Hippocampal formation (tissue), 2 donors: ENCODE data around the gene CEMIP2.
A peak's percentile ranks its signal among the peaks of the same experiment; 100 is the strongest.
"Not testable (repeated sequence)": the region's sequence is repeated elsewhere in the genome, so short reads cannot be mapped to it uniquely, and the experiment has no call there.

Experiments used
- DNase-seq, 2 donors: peaks; one replicate each; lab custom pipeline; 2025; lab: John Stamatoyannopoulos, UW

The CEMIP2 gene

DNA sequence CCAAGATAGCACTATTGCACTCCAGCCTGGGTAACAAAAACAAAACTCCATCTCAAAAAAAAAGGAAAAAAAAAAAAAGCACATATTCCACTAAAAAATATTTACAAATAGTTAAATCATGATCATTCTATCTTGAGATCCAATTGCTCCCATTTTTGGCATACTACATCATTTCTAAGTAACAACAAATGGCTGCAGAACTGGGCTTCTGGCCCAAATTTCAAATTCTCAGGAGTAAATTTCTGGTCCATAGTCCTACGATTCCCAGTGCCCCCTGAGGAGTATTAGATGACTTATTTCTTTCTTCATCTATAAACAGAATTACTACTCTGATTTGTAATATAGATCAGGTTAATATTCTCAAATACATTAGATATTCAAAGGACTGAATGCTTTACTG lies 62.1 kb downstream of the CEMIP2 start:
- DNase-seq, result no peak

DNA sequence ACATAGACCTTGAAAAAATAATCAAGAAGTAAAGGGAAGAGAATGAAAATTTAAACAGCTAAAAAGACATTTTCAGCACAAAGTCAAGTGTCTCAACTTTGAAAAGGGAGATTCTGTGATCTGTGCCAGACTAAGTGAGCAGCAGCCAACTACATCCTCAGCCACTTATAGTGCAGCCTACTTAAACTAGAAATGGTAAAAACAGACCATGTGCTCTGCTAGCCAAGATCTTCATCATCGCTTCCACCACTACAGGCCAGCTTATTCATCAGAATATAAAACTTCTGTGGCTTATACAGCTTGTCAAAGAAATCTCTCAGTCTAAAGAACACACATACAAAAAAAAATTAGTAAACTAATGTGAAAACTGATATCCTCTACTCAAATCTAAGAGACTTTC lies 63.5 kb downstream of the CEMIP2 start:
- DNase-seq, result no peak

DNA sequence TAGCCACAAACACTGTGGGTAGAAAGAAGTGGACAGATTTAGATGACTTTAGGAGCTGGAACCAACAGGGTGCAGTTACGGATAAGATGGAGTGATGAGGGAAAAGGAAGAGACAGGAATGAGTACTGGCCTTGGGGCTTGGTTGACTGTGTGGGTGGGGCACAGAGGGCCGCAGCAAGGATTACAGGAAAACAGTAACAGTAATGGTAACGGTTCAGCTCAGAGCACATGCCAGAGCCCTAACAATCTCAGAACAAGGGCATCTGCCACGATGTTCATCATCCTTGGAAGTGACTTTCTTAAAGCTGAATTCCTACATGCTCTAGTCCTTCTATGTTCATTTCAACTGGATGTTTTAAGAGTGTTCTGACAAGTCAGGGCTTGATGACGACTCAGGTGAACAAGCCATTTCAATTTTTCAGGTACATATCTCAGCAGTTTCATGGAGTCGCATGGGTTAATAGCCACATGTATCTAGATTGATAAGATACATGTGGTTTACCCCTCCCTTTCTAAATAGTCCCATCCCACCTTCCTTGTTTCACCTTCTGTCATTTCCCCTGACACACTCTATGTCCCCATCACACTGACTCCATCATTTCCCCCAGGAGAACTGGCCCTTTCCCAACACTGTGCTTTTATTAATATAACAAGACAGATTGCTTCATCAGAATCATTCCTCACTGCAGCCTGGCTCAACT lies 65.0 kb downstream of the CEMIP2 start:
- no peak for DNase-seq

DNA sequence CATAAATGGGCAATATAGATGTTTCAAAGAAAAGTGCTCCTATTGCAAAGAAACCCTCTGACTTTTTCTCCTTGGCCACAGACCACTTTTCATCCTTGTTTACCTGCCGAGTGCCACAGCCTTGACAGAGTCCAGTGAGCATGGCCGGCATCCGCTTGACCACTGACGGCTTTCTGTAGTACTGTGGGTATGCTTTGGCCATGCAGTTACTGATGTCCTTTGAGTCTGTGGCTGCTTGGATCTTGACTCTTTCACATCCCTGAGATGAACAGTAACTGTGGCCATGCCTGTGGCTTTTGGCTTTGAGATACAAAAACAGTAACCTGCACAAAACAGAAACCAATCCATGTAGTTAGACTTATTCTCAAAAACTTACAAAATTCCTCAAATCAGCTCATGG lies 70.4 kb downstream of the CEMIP2 start:
- DNase-seq, result no peak

DNA sequence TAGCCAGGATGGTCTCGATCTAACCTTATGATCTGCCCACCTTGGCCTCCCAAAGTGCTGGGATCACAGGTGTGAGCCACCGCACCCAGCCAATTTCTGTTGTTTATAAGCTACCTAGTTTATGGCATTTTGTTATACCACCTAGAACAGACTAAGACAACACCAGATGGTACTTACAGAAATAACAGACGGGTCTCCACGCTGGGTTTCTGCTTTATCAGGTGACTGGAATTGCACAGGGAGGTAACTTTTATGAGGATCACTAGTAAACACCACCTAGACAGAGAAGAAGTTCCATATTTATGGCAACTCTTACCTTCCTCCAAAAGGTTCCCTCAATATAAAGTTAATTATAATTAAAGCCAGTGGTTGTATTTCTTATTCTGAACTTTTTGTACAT lies 74.0 kb downstream of the CEMIP2 start:
- no peak for DNase-seq

DNA sequence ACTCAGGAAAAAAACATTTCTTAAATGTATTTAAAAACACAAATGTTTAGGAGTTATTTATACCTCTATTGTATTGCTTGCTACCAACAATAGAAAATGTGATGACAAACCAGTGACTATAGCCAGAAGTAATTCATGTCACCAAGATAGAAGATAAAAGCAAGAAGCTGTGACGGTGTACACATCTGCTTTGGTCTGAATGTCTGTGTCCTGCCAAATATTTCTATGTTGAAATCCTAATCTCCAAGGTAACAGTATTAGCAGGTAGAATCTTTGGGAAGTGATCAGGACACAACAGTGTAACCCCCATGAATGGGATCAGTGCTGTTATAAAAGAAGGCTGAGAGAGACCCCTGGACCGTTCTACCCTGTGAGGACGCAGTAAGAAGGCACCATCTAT lies 74.7 kb downstream of the CEMIP2 start:
- DNase-seq, result no peak

DNA sequence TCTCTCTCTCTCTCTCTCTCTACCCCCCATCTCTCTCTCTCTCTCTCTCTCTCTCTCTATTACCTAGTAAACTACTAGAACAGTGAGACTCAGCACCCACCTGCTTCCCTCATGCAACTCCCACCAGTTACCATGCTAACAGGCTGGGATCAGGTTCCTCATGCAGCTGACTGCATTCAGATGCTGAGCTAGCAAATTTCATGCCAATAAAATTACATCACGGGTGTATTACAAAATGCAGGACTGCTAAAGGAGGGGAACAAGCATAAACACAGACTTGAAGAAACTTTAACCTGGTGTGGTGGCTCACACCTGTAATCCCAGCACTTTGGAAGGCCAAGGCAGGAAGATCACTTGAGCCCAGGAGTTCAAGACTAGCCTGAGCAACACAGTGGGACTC lies 76.0 kb downstream of the CEMIP2 start:
- no peak for DNase-seq

DNA sequence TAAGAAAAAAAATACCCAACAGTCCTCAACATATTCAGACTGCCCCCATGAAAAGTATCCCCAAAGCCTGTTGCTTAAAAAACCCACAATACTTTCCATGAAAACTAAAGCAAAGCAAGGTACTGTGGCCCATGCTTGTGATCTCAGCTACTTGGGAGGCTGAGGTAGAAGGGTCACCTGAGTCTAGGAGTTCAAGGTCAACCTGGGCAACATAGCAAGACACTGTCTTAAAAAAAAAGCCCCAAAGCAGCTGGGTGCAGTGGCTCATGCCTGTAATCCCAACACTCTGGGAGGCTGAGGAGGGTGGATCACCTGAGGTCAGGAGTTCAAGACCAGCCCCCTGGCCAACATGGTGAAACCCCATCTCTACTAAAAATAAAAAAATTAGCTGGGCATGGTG lies 76.7 kb downstream of the CEMIP2 start:
- DNase-seq, result not testable (repeated sequence)

DNA sequence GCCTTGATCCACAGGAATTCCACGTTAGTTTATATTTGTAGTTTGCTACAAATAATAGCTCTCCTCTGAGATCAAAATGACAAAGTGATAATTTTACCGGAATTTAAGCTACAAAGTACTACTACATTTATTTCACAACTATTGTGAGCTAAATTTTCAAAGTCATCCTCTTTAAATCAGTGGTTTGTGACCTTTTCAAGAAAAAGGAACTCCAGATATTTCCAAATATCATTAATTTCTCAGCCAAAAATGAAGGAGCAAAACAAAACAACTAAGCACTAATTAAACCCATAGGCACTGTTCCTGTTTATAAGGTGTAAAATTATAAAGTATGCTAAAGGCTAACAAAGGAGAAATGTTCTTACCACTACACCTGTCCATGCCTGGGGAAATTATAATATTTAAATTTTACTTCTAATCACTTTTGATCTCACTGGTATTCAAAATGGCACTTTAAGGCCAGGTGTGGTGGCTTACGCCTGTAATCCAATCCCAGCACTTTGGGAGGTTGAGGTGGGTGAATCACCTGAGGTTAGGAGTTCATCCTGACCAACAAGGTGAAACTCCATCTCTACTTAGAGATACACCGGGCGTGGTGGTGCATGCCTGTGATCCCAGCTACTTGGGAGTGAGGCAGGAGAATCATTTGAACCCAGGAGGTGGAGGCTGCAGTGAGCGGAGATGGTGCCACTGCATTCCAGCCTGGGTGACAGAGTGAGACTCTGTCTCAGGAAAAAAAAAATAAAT lies 77.5 kb downstream of the CEMIP2 start:
- DNase-seq, result no peak

DNA sequence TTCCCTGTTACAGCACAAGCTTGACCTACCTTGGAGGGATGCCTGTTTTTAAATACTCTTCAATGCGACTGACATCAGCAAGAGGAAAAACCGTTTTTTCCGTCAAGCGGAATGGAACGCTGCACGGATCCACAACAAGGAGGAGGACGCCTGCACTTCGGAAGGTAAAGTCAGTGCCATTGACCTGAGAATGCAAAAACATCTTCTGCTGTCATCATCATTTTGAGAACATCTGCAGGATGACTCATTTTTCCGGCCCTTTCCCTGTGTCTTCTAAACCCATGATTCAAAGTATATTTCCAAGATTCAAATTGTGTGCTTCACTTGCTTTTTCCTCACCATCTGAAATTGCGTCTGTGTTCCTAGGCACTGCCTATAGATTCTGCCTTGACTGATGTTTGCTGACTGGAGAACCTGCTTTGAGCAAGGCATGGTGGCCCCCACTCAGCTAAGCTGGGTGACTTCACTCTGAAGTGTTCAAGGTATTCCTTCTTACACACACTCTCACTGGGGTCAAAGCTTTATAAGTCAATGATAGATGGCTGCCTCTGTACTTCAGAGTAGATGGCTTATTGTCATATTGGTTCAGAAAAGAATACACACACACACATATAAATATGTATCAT lies 78.1 kb downstream of the CEMIP2 start:
- DNase-seq, result no peak

DNA sequence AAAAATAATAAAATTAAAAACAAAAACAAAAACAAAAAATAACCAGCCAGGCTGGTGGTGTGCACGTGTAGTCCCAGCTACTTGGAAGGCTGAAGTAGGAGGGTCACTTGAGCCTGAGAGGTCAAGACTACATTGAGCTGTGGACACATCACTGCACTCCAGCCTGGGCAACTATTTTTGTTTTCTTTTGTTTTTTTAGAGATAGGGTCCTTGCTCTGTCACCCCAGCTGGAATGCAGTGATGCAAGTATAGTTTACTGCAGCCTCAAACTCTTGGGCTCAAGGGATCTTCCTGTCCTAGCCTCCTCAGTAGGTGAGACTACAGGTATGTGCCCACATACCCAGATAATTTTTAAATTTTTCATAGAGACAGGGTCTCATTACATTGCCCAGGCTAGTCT lies 80.6 kb downstream of the CEMIP2 start:
- no peak for DNase-seq

DNA sequence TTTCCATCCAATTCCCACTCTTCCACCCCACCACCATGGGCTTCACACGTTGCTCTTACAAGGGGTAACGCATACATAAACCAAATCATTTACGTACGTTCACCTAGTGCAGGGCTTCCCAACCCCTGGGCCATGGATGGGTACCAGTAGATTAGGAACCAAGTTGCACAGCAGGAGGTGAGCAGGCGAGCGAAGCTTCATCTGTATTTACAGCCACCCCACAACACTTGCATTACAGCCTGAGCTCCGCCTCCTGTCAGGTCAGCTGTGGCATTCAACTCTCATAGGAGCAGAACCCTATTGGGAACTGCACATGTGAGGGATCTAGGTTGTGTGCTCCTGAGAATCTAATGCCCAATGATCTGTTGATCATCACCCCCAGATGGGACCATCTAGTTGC lies 82.3 kb downstream of the CEMIP2 start:
- no peak for DNase-seq

DNA sequence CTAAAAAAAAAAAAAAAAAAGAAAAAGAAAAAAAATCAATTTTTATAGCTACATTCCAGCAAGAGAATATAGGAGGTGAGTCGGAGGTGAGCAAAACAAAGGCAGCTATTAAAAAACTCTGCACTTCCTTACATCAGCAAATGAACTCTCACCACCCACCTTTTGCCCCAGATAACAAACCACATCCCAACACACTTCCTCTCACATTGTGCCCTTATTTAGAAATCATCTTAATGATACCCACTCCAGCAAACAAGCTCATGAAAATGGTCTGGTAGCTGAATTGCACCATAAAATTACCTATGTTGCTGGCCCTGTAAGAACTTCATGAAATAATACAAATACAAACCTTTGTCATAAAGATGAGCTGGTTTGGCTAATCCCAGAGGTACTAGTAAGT lies 82.9 kb downstream of the CEMIP2 start:
- no peak for DNase-seq

DNA sequence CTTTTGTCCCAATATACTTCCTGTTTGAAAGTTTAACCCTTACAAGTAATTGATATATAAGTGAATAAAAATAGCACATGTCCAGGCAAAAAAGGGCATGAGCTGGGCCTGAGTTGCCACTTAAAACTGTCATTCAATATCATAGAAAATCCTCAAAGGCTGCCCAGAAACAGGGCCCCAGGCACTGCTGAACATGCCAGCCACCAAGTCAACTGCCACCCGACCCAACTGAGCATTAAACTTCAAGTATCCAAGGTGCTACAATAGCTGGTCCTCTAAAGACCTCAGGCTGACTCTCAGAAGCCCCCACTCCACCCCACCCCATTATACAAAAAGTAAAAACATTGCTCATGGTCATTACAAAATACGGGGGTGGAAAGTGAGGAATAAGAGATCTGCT lies 83.7 kb downstream of the CEMIP2 start:
- DNase-seq, result no peak

DNA sequence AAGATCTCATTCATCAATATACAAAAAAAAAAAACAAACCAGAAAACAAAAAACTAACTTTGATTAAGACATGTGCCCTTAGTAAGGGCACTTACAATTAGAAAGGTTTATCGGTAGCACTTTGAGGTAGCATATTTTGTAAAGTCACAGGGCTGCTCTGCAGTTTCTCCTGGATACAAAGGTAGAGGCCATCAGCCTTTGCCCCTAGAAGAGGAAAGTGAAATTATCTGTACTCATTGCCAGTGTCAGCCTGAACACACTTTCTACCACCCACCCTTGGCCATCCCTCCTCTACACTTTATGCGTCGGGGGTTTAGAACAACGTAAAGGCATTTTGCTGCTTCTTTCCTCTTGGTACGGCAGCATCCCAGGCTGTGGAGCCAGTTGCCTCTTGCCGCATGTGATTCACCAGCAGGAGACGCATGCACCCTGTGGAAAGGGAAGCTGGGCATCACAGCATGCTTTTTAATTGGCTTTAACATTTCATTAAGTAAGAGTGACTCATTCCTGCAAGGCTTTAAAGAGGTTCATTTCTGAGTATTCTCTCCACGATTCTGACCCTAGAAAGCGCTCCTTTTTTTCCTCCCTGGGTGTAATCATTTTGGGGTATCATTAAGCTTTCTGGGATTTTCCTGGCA lies 84.6 kb downstream of the CEMIP2 start:
- DNase-seq, result peak; percentile 10 to 44

DNA sequence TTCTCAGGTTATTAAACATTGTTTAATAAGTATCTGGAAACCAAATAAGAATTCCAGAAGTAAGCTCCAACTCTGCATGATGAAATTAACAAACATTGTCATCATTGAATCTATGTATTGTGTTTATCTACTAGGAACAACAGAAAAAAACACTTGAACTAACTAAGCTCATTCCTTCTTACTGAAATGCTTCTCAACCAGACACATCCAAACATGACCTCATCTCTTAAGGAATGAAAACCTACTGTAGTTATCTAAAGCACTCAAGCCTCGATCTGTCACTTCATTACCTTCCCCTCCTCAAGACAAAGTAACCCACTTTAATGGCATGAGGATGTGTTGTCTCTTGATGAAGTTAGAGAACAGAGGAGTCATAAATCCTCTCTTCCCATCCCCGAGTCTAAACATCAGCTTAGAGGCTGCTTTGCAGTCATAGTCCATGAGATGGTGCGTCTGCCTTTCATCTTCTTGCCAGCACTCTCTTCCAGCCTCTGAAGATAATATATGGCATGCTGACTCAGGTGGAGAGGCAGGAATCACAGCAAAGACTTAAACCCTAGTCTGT lies 86.5 kb downstream of the CEMIP2 start:
- DNase-seq, result no peak

DNA sequence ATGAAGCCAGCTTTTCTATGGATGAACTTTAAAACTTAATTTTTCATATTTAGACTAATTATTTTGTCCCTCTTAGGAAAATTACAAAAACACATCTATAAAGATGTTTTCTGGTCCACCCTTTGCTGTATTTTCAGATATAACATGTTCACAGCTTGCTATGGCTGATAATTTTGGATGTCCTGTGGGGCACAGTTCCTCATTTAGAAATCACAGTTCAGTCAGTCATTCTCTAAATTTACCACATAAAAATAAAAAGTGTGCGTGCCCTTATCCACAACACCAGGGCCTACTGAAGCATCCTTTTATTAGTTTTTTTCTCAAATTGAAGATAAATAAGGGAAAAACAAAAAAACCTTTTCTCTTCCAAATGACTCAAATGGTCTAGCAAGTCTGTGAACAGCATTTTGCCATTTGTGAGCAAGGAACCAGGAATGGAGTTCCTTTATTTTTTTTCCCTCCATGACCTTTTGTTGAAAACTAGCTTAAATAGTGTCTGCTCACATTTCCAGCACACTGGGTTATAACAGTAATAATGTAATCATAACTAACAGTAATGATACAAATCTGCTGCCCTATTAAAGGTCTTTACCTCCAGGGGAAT lies 87.1 kb downstream of the CEMIP2 start:
- no peak for DNase-seq

DNA sequence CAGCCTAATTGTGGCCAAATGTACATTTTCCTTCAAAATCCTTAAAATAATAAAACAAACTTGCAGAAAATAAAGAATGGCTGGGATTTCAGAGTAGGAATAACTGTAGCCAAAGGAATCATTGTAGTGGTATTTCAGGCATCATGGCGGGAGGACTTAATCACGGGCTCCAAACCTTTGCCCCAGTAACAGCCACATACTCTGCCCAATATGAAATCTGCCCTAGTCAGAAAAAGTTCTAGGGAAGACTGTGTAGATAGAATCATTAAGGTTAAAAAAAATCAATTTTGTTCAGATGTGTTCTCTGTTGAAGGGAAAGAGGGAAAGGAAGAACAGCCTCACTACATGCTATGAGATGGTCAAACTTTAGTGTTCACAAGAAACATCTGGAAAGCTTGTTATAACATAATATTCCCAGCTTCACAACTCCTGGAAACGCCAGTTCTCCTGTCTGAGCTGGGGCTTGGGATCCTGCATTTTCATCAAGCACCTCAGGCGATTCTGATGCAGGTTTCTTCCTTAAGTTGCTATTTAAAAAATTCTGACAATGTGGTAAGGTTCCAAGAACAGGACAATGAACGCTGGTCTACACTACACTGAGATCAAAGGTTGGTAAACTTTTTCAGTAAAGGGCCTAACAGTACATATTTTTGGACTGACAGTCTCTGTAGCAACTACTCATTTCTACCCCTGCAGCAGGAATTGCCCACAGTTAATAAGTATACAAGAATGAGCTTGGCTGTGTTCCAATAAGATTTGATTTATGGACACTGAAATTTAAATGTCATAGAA lies 87.9 kb downstream of the CEMIP2 start:
- DNase-seq, result no peak

DNA sequence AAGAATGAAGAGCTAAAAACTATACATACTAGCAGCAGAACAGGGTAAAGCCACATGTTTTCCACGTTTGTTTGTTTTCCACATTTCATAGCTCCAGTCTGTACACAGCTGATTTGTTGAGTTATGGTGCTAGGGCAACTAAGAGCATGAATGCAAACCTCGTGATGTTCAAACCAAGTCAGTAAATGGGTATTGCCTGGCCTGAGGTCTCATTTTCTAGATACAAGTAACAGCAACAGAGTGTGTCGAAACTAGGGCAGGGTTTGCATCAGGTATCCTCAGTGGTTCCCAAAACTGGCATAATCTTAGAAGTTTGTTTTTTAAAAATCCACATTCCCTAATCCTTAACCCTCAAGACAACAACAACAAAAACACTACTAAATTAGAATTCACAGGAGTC lies 89.3 kb downstream of the CEMIP2 start:
- no peak for DNase-seq

DNA sequence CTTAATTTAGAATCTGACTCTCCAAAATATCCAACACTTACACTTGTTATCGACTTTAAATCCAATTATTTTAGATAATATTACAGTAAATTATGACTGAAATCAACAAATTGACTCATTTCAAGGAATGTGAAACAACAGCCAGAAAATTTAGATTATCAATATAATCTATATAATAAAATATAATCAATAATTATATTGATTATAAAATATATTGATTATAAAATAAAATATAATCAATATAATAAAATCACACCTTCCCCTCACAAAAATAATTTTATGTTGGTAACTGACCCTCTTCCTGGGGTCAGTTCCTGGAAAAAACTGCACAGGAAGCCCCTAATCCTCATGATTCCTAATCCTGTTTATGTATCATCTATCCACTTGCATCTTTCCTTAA lies 91.1 kb downstream of the CEMIP2 start:
- no peak for DNase-seq

DNA sequence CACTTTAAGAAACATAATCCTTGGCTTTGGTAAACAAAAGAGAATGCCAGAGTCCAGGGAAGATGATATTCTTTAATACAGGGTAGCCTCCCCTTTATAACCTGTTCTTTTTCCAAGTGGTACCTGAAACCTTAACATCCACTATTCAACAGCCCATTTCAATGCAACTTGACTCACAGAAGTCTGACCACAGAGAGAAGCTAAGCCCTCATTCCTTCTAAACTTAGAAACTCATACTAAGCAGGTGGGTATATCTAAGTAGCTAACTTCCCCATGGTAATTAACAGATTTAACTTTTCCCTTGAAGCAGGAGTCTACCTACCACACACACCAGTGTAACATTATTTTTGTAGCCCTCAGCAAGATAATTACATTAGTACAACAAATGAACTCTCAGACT lies 91.9 kb downstream of the CEMIP2 start:
- no peak for DNase-seq

DNA sequence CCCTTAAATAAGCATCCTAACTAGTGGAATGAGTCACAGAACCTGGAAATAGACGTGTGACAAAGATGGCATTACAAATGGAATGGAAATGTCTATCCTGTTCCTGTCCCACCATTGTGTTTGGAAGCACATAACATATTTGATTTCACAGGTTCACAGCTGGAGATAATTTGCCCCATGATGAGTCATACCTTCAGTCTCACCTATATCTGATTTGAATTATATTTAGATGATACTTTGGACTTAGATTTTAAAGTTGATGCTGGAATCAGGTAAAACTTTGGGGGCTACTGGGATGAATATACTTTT lies 92.5 kb downstream of the CEMIP2 start:
- no peak for DNase-seq
